ENCODE results near the gene THBD. TPM values are rescaled to one million over a fixed set of nuclear protein-coding genes. Genes with fewer than 3 reads are reported as not detected.

The THBD gene
- total and polyA plus RNA-seq, 5 donors from 2014 or later = not detected

DNA sequence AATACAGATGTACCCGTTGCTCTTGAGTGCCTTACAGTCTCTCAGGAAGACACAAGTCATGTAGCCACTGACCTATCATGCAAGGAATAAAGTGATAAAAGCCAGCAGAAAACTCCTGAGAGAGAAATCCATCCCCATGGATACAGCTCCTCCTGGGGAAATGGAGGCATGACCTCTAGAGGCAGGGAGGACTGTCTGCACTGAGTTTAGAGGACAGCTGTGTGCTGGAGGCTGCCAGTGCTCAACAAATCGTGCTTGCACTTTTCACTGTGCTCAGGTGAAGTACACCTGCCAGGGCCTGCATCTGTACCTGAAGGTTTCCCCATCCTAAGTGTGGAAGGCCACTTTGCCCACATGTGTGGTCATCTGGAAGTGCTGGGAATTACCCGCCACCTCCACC lies 24.6 kb upstream of the THBD start:
- Mint-ChIP-seq H3K4me3 (no peak overlapping the region), H3K36me3 (no peaks in the 10 kb centered on the region)
- H3K36me3 ChIP-seq (ENCODE audit: control insufficient read depth, insufficient read depth, low read length) = no peaks in the 10 kb centered on the region

DNA sequence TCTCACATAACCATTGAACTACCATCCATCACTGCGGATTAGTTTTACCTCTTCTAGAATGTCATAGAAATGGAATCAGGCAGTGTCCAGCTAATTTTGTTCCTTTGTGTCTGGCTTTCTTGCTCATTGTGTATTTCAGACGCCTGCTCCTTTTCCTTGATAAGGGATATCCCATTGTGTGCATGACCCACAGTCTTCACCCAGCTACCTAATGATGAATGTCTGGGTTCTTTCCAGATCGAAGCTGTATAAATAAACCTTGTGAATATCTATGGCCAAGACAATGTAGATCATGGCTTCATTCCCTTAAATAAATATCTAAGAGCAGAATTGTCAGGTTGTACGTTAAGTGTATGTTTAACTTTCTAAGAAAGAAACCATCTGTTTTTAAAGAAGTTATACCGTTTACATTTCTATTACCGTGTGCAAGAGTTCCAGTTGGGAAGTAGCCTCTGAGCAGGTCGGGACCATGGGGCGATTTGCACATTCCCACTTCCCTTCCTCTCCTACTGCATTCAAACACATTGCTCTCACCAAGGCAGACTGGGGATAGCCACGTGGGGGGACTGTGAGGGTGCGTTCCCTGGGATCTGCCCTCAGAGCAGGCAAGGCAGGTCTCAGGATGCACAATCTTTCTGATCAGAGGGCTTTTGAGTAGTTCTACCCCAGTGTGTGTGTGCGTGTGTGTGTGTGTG lies 23.6 kb upstream of the THBD start:
- Mint-ChIP-seq H3K9me3 (no peaks in the 10 kb centered on the region), H3K36me3 (no peaks in the 10 kb centered on the region), H3K4me3 (no peak overlapping the region), H3K27me3 (peaks cover 11% of the 10 kb centered on the region), H3K4me1 (no peaks in the 10 kb centered on the region), H3K27ac (no peak overlapping the region)
- Histone ChIP-seq H3K4me3 (ENCODE audit: low read depth, low read length) (no peak overlapping the region), H3K9me3 (ENCODE audit: control insufficient read depth in 2 of 2, low read length in 2 of 2) (no peaks in the 10 kb centered on the region), H3K27ac (ENCODE audit: insufficient read depth, low read length, poor library complexity, severe bottlenecking) (no peak overlapping the region), H3K27me3 (ENCODE audit: control insufficient read depth, insufficient read depth, low read length) (peaks cover 3% of the 10 kb centered on the region), H3K4me1 (ENCODE audit: control insufficient read depth, insufficient read depth, low read length, poor library complexity, severe bottlenecking) (no peaks in the 10 kb centered on the region), H3K36me3 (ENCODE audit: control insufficient read depth, insufficient read depth, low read length) (no peaks in the 10 kb centered on the region)
- DNase-seq = no peak
- ATAC-seq (ENCODE audit: low read depth in 2 of 2) = no peak

More for the DNA sequence above, 24.6 kb upstream of the THBD start:
- ATAC-seq (ENCODE audit: low read depth in 2 of 2) (no peak), DNase-seq (no peak)
- H3K9me3 Mint-ChIP-seq = no peaks in the 10 kb centered on the region
- Histone ChIP-seq H3K4me3 (ENCODE audit: low read depth, low read length) (no peak overlapping the region), H3K27ac (ENCODE audit: insufficient read depth, low read length, poor library complexity, severe bottlenecking) (no peak overlapping the region), H3K4me1 (ENCODE audit: control insufficient read depth, insufficient read depth, low read length, poor library complexity, severe bottlenecking) (no peaks in the 10 kb centered on the region), H3K27me3 (ENCODE audit: control insufficient read depth, insufficient read depth, low read length) (no peaks in the 10 kb centered on the region), H3K9me3 (ENCODE audit: control insufficient read depth in 2 of 2, low read length in 2 of 2) (no peaks in the 10 kb centered on the region)
- H3K27ac Mint-ChIP-seq = no peak overlapping the region
- no peaks in the 10 kb centered on the region for H3K4me1 Mint-ChIP-seq
- H3K27me3 Mint-ChIP-seq = peaks cover 7% of the 10 kb centered on the region

DNA sequence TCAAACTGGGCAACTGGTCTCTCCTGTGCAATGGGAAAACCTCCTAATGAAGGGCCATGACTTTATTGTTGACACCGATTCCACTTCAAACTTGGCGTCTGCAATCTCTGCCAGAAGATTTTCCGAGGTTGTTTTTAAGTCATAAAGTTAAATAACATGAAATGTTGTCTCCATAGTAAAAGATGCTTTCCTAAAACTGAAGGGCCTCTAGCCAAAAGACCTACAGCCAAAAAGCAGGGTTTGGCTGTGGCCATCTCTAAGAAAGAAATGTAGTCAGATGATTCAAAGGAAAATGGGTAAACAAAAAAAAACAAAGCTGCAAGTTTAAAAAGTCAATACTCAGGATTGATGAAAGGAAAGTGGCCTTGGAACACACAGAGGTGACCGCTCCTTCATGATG lies 22.5 kb upstream of the THBD start:
- peaks cover 10% of the 10 kb centered on the region for H3K27me3 Mint-ChIP-seq
- H3K4me1 Mint-ChIP-seq = no peaks in the 10 kb centered on the region
- no peaks in the 10 kb centered on the region for H3K36me3 ChIP-seq (ENCODE audit: control insufficient read depth, insufficient read depth, low read length)
- H3K27ac ChIP-seq (ENCODE audit: insufficient read depth, low read length, poor library complexity, severe bottlenecking) = no peak overlapping the region
- ATAC-seq (ENCODE audit: low read depth in 2 of 2) (no peak), DNase-seq (no peak)
- no peak overlapping the region for H3K4me3 Mint-ChIP-seq
- no peaks in the 10 kb centered on the region for H3K4me1 ChIP-seq (ENCODE audit: control insufficient read depth, insufficient read depth, low read length, poor library complexity, severe bottlenecking)
- H3K4me3 ChIP-seq (ENCODE audit: low read depth, low read length) = no peak overlapping the region
- H3K36me3 Mint-ChIP-seq = no peaks in the 10 kb centered on the region
- H3K27ac Mint-ChIP-seq = no peak overlapping the region
- no peaks in the 10 kb centered on the region for H3K9me3 ChIP-seq (ENCODE audit: control insufficient read depth in 2 of 2, low read length in 2 of 2)
- no peaks in the 10 kb centered on the region for H3K9me3 Mint-ChIP-seq
- peaks cover 3% of the 10 kb centered on the region for H3K27me3 ChIP-seq (ENCODE audit: control insufficient read depth, insufficient read depth, low read length)

DNA sequence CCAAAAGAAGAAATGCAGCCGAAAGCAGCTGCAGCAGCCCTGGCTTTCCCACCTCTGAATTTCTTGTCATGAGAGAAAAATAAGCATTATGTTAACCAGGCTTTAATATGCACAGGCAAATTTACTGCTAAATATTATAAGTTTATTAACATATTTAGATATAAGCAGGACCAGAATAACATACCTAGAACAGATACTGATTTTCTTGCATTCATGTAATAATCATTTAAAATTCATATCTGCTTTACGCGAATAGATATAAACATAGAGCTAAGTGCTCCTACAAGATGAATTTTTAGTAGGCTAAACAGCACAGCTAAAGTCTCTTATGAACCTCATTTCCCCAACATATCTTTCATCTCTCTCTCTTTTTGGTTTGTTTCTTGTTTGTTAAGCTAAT lies 21.9 kb upstream of the THBD start:
- Histone ChIP-seq H3K4me3 (ENCODE audit: low read depth, low read length) (no peak overlapping the region), H3K27ac (ENCODE audit: insufficient read depth, low read length, poor library complexity, severe bottlenecking) (no peak overlapping the region), H3K27me3 (ENCODE audit: control insufficient read depth, insufficient read depth, low read length) (peaks cover 3% of the 10 kb centered on the region), H3K9me3 (ENCODE audit: control insufficient read depth in 2 of 2, low read length in 2 of 2) (no peaks in the 10 kb centered on the region), H3K4me1 (ENCODE audit: control insufficient read depth, insufficient read depth, low read length, poor library complexity, severe bottlenecking) (no peaks in the 10 kb centered on the region), H3K36me3 (ENCODE audit: control insufficient read depth, insufficient read depth, low read length) (no peaks in the 10 kb centered on the region)
- Mint-ChIP-seq H3K4me3 (no peak overlapping the region), H3K9me3 (no peaks in the 10 kb centered on the region), H3K27ac (no peak overlapping the region), H3K36me3 (no peaks in the 10 kb centered on the region), H3K27me3 (peaks cover 4% of the 10 kb centered on the region), H3K4me1 (no peaks in the 10 kb centered on the region)
- no peak for ATAC-seq (ENCODE audit: low read depth in 2 of 2)
- DNase-seq = no peak

DNA sequence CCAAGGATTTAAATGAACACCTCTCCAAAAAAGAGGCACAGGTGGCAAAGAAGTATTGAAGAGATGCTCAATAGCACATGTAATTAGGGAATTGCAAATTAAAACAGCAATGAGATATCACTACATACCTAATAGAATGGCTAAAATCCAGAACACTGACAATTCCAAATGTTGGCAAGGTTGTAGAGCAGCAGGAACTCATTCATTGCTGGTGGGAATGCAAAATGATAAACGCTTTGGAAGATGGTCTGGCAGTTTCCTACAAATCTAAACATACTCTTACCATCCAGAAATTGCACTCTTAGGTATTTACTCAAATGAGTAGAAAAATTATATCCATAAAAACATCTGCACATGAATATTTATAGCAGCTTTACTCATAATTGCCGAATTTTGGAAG lies 19.6 kb upstream of the THBD start:
- H3K27me3 Mint-ChIP-seq = peaks cover 8% of the 10 kb centered on the region
- H3K4me1 Mint-ChIP-seq = no peaks in the 10 kb centered on the region

DNA sequence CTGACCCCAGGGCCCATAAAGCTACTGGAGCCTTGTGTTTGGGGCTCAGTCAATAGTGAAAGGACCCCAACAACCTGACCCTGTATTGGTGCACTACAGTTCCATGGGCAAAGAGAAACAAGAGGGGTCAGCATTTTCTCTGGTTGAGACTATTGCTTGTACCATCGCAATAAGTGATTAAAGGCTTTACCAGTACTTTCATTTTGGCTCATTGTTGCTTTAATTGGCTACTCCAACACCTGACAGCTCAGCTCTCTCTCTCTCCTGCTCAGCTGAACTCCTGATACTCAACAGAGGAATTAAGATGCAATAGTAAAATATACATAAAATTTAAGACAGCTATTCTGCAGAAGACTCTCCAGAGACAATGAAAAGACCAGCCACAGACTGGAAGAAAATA lies 18.8 kb upstream of the THBD start:
- no peak for ATAC-seq (ENCODE audit: low read depth in 2 of 2)
- DNase-seq = no peak
- H3K4me3 Mint-ChIP-seq = no peak overlapping the region
- Histone ChIP-seq H3K36me3 (ENCODE audit: control insufficient read depth, insufficient read depth, low read length) (no peaks in the 10 kb centered on the region), H3K27me3 (ENCODE audit: control insufficient read depth, insufficient read depth, low read length) (peaks cover 3% of the 10 kb centered on the region), H3K4me3 (ENCODE audit: low read depth, low read length) (no peak overlapping the region), H3K9me3 (ENCODE audit: control insufficient read depth in 2 of 2, low read length in 2 of 2) (no peaks in the 10 kb centered on the region), H3K4me1 (ENCODE audit: control insufficient read depth, insufficient read depth, low read length, poor library complexity, severe bottlenecking) (no peaks in the 10 kb centered on the region), H3K27ac (ENCODE audit: insufficient read depth, low read length, poor library complexity, severe bottlenecking) (no peak overlapping the region)
- peaks cover 0 to 2% (median 0%) of the 10 kb centered on the region in 7 donors for H3K9me3 Mint-ChIP-seq
- H3K36me3 Mint-ChIP-seq = no peaks in the 10 kb centered on the region
- H3K4me1 Mint-ChIP-seq = no peaks in the 10 kb centered on the region
- peaks cover 8% of the 10 kb centered on the region for H3K27me3 Mint-ChIP-seq
- no peak overlapping the region for H3K27ac Mint-ChIP-seq

More for the DNA sequence above, 19.6 kb upstream of the THBD start:
- Histone ChIP-seq H3K27ac (ENCODE audit: insufficient read depth, low read length, poor library complexity, severe bottlenecking) (no peak overlapping the region), H3K4me3 (ENCODE audit: low read depth, low read length) (no peak overlapping the region), H3K9me3 (ENCODE audit: control insufficient read depth in 2 of 2, low read length in 2 of 2) (no peaks in the 10 kb centered on the region), H3K27me3 (ENCODE audit: control insufficient read depth, insufficient read depth, low read length) (peaks cover 3% of the 10 kb centered on the region), H3K4me1 (ENCODE audit: control insufficient read depth, insufficient read depth, low read length, poor library complexity, severe bottlenecking) (no peaks in the 10 kb centered on the region), H3K36me3 (ENCODE audit: control insufficient read depth, insufficient read depth, low read length) (no peaks in the 10 kb centered on the region)
- DNase-seq (no peak), ATAC-seq (ENCODE audit: low read depth in 2 of 2) (no peak)
- Mint-ChIP-seq H3K4me3 (no peak overlapping the region), H3K27ac (no peak overlapping the region), H3K36me3 (no peaks in the 10 kb centered on the region), H3K9me3 (no peaks in the 10 kb centered on the region)

DNA sequence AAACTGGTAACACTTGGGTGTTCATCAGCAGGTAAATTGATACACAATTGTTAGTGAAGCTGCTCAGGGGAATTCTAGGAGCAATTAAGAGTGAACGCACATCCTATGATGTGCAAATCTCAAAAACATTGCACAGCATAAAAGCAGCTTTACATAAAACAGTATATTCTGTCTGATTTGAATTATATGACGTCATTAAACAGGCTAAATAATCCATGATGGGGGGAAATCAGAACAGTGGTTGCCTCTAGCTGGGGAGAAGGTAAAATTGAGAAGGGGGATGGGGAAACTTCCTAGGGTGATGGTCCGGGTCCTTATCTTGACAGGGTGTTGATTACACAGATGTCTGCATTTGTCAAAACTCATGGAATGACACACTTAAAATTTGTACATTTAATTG lies 17.3 kb upstream of the THBD start:
- Histone ChIP-seq H3K27ac (ENCODE audit: insufficient read depth, low read length, poor library complexity, severe bottlenecking) (no peak overlapping the region), H3K9me3 (ENCODE audit: control insufficient read depth in 2 of 2, low read length in 2 of 2) (no peaks in the 10 kb centered on the region), H3K4me3 (ENCODE audit: low read depth, low read length) (no peak overlapping the region), H3K27me3 (ENCODE audit: control insufficient read depth, insufficient read depth, low read length) (peaks cover 3% of the 10 kb centered on the region), H3K4me1 (ENCODE audit: control insufficient read depth, insufficient read depth, low read length, poor library complexity, severe bottlenecking) (no peaks in the 10 kb centered on the region), H3K36me3 (ENCODE audit: control insufficient read depth, insufficient read depth, low read length) (no peaks in the 10 kb centered on the region)
- Mint-ChIP-seq H3K4me3 (no peak overlapping the region), H3K27me3 (peaks cover 8% of the 10 kb centered on the region), H3K36me3 (no peaks in the 10 kb centered on the region), H3K4me1 (no peaks in the 10 kb centered on the region), H3K27ac (no peak overlapping the region), H3K9me3 (peaks cover 0 to 2% (median 0%) of the 10 kb centered on the region in 7 donors)
- no peak for DNase-seq
- no peak for ATAC-seq (ENCODE audit: low read depth in 2 of 2)
